Inflammatory macrophage treated with lipopolysaccharide for 4 hours (primary cell): ENCODE data around the gene ADH7.
"Not testable (repeated sequence)": the region's sequence is repeated elsewhere in the genome, so short reads cannot be mapped to it uniquely, and the experiment has no call there.

Source experiments
- DNase-seq: peaks from one replicate; pipeline ENCODE4 v3.0.0-alpha.2; 2020

Gene ADH7

GRCh38 chr4:99377341-99377740, 57.8 kb downstream of the ADH7 start:
- DNase-seq: not testable (repeated sequence)

DNA sequence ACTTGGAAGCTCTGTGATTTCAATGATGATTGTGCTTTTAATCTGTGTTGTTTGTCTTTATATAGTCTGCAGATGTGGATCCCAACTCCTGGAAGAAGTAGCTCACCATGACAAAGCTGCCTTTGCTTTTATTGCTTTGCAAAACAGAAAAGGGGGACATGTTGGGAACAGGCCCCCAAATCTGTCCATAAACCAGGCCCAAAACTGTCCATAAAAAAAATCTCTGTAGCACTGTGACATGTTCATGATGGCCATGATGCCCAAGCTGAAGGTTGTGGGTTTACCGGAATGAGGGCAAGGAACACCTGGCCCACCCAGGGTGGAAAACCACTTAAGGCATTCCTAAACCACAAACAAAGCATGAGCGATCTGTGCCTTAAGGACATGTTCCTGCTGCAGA, 62.7 kb downstream of the ADH7 start:
- DNase-seq: not testable (repeated sequence)

- not testable (repeated sequence) for DNase-seq
Observed at GRCh38 chr4:99367817-99368216, 67.3 kb downstream of the ADH7 start.

DNA sequence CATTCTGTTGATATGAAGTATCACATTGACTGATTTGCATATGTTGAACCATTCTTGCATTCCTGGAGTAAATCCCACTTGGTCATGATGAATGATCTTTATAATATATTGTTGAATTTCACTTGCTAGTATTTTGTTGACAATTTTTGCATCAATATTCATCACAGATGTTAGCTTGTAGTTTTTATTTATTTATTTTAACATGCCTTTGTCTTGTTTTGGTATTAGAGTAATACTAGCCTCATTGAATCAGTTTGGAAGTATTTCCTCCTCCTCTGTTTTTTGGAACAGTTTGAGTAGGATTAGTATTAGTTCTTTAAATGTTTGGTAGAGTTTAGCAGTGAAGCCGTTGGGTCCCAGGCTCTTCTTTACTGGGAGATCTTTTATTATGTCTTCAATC, 68.7 kb downstream of the ADH7 start:
- DNase-seq: no peak

DNA sequence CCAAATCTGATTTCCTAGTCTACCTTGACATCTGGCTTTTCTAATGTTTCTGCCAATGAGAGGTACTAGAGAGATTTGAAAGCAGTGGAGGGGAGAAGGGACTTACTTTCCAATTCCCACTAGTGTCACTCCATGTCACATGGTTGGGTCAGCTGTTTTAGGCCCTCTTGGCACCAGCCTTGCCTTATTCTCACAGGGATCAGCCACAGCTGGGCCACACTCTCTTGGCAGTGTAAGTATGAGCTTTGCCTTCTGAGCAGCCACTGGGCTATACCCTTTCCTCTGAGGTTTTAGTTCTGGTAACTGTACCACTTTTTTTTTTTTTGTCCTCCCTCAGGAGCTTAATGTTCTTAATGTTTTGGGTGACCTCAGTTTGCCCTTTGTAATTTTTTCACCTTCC, 72.4 kb downstream of the ADH7 start:
- no peak for DNase-seq
